LNCAP (cell line): ENCODE data around the gene CCDC57.

Experiments used
- TF ChIP-seq, protein P1 (sequence below): fragments of 450-650 bp; IDR thresholded peaks from 2 replicates; pipeline ENCODE4 v1.5.1; 2017; ENCODE audit warnings: mild to moderate bottlenecking

Gene CCDC57

DNA sequence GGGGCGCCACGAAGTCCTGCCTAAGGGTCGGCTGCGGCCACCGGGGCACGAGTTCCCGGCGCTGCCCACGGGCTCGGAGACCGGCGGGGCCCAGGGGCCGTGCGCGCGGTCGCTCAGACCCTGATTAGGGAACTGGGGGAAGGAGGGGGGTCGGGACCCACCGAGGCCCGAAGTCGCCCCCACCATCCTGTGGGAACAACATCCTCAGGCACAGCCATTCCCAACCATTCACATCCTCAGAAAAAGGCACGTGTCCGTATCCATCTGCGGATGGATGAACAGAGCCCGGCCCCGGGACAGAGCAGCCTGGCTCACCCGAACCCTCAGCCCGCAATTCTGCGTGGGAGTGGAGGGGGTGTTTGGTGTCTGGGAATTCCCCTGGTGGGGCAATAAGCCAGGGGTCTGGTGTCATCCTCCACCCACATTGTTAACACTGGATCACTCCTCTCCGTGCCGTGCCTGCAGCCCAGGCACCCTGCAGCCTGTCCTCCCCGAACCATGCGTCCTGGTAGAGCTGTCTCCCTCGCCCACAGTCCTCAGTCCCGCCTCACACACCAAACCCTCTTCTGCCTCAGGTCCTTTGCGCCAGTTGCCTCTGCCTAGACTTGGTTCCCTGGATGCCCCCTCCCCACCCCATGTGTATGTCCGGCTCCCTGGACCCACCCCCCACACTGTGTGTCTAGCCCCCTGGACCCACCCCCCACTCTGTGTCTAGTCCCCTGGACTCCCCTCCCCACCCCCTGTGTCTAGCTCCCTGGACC lies 789 bp upstream of the CCDC57 start:
- TF ChIP-seq, protein P1, sequence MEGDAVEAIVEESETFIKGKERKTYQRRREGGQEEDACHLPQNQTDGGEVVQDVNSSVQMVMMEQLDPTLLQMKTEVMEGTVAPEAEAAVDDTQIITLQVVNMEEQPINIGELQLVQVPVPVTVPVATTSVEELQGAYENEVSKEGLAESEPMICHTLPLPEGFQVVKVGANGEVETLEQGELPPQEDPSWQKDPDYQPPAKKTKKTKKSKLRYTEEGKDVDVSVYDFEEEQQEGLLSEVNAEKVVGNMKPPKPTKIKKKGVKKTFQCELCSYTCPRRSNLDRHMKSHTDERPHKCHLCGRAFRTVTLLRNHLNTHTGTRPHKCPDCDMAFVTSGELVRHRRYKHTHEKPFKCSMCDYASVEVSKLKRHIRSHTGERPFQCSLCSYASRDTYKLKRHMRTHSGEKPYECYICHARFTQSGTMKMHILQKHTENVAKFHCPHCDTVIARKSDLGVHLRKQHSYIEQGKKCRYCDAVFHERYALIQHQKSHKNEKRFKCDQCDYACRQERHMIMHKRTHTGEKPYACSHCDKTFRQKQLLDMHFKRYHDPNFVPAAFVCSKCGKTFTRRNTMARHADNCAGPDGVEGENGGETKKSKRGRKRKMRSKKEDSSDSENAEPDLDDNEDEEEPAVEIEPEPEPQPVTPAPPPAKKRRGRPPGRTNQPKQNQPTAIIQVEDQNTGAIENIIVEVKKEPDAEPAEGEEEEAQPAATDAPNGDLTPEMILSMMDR = no peak

DNA sequence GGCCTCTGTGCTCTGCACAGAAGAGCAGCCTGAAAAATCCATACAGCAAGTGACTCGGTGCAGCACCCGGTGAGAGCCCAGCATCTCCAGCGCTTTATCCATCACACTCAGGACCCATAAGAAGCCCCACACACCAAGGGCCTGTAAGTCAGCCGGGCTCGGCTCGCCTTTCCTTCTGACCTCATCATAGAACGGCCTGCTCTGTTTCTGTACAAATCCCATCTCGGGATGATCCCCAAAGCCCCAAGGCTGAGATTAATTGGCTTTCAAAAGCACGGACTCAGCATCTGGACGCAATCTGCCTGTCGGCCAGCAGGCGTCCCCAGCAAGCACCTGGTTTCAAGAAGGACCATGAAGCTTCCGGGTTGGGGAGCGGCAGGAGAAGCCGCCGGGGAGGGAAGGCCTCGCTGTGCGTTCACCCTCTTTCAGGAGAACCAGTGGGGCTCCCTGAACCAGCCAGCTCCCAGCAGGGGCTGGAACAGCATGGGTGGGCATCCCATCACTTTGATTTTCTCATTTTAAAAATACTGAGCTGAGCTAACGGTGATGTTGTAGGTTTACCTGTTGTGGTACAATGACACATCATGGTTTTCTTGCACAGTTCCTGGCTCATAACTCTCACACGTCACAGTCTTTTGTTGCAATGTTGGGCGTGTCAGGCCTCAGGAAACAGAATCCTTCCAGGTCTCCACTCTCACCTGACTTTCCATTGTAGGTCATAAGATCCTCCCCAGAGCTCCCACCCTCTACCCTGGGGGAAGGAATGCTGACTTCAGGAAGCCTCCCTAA lies 6.7 kb downstream of the CCDC57 start:
- TF ChIP-seq, protein P1 = peak; percentile 85

DNA sequence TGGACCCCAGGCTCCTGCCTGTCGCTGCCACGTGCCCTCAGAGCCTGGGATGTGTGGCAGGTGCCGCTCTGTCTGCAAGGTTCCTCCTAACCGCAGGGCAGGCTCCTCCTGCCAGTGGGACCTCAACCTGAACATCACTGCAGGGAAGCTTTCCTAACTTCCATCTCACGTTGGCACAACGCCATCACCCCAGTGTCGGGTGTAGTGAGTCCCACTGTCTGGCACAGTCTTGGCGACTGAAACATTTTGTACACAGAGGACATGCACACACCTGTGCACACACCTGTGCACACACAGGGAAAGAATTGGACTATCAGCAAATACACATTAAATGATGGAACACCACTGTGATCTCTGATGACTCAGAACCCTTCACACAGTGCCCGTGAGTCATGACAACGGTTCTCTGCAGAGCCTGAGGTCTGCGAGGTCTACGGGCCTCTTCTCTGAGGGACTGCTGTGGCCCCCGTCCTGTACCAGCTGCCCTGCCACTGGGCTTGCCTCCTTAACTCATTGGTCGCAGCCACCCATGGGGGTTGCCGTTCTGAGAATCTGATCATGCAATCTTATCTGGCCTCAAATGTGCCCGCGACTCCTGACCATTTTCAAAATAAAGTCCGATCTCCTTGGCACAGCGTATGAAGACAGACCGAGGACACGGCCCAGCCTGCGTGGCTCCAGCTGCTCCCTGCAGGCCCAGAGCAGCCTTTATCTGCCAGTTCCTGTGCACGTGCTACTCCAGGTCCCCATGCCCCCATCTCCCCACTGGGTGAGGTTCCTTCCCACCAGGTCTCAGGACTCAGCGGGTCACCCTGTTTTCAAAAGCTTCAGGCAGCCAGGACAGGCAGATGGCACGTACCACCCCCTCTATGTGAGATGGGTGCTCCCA lies 7.6 kb downstream of the CCDC57 start:
- TF ChIP-seq, protein P1 = no peak

DNA sequence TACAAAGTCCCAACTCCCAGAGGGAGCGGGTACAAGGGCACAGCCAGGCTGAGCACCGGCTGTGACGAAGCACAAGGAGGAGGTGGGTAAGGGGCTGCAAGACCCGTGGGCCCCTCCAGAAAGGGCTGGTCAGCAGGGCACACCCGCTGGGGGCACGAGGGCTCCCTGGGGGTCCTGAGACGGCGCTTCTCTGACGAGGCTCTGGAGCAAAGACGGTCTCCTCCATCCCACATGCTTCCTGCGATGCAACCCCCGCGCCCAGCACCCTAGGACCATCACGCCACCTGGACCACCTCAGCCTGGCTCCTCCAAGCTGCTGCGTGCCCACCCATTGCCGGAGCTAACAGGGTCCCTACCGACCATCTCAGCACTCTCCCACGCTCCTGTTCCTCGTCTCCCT lies 8.7 kb downstream of the CCDC57 start:
- TF ChIP-seq, protein P1 = no peak

DNA sequence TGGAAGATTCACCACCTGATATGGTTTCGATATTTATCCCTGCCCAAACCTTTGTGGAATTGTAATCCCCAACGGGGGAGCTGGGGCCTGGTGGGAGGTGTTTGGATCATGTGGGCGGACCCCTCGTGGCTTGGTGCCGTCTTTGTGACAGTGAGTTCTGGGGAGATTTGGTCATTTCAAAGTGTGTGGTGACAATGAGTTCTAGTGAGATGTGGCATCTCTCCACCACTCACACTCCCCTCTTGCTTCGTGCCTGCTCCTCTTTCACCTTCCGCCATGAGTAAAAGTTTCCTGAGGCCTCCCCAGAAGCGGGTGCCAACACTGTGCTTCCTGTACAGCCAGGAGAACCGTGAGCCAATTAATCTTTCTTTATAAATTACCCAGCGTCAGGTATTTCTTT lies 9.7 kb downstream of the CCDC57 start:
- TF ChIP-seq, protein P1 = no peak

DNA sequence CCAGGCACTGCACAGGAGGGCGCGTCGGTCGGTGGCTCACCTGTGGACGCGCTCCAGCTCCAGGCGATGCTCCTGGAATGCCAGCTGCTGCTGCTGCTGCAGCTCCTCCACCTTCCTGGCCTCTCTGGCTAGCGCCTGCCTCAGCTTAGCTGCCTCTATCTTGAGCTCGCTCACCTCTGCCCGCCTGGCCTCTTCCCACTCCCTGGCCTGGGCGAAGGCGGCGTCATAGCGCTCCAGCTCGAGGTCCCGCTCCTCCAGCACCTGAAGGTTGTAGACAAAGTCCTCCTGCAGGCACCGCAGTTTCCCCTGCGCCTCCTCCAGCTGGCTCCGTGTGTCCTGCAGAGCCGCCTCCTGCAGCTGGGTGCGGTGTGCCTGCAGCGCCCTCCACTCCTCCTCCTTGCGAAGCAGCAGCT lies 11.1 kb downstream of the CCDC57 start:
- TF ChIP-seq, protein P1 = no peak
